Measurements from ENCODE around the gene PTPRE.

PTPRE gene

GRCh38 chr10:127921753-127922145, 14.8 kb downstream of the PTPRE start:
- H3K4me3 ChIP-seq (ENCODE audit: low read length, poor library complexity, severe bottlenecking): no peak overlapping the region
- H3K9me2 ChIP-seq (replicated peaks; ENCODE audit: low read depth, low read length): no peaks in the 10 kb centered on the region
- no peak overlapping the region for H3K9ac ChIP-seq (ENCODE audit: low read depth, low read length, poor library complexity, severe bottlenecking)
- H3K36me3 ChIP-seq (ENCODE audit: insufficient read depth, low read length): no peaks in the 10 kb centered on the region
- H3K4me1 ChIP-seq (ENCODE audit: insufficient read depth, low read length, poor library complexity, severe bottlenecking): peaks cover 38% of the 10 kb centered on the region
- H3K9me3 ChIP-seq (ENCODE audit: insufficient read depth, low read depth, low read length): no peaks in the 10 kb centered on the region
- H2AFZ ChIP-seq (ENCODE audit: low read length): no peak overlapping the region
- no peaks in the 10 kb centered on the region for H3F3A ChIP-seq (ENCODE audit: low read depth)
- no peaks in the 10 kb centered on the region for H3K79me2 ChIP-seq (ENCODE audit: insufficient read depth, low read length)
- no peaks in the 10 kb centered on the region for H4K20me1 ChIP-seq (ENCODE audit: insufficient read depth, low read length, poor library complexity, severe bottlenecking)
- H3K4me2 ChIP-seq (ENCODE audit: low read depth, low read length, poor library complexity, severe bottlenecking): no peak overlapping the region
- TF ChIP-seq EZH2phosphoT487 (IDR thresholded peaks at IDR 0.05; ENCODE audit: borderline replicate concordance) (no peak), CTCF (conservative IDR thresholded peaks at IDR 0.05; ENCODE audit: low read length) (no peak)
- H3K27me3 ChIP-seq (ENCODE audit: insufficient read depth, low read length, poor library complexity, severe bottlenecking): no peaks in the 10 kb centered on the region

- peaks cover 38% of the 10 kb centered on the region for H3K4me1 ChIP-seq (ENCODE audit: insufficient read depth, low read length, poor library complexity, severe bottlenecking)
- TF ChIP-seq EZH2phosphoT487 (IDR thresholded peaks at IDR 0.05; ENCODE audit: borderline replicate concordance) (no peak), CTCF (conservative IDR thresholded peaks at IDR 0.05; ENCODE audit: low read length) (no peak)
- no peaks in the 10 kb centered on the region for H3K79me2 ChIP-seq (ENCODE audit: insufficient read depth, low read length)
- no peak overlapping the region for H2AFZ ChIP-seq (ENCODE audit: low read length)
- H3K4me3 ChIP-seq (ENCODE audit: low read length, poor library complexity, severe bottlenecking): no peak overlapping the region
- no peaks in the 10 kb centered on the region for H4K20me1 ChIP-seq (ENCODE audit: insufficient read depth, low read length, poor library complexity, severe bottlenecking)
- H3K9me3 ChIP-seq (ENCODE audit: insufficient read depth, low read depth, low read length): no peaks in the 10 kb centered on the region
- H3F3A ChIP-seq (ENCODE audit: low read depth): no peaks in the 10 kb centered on the region
- no peak overlapping the region for H3K4me2 ChIP-seq (ENCODE audit: low read depth, low read length, poor library complexity, severe bottlenecking)
- no peak overlapping the region for H3K9ac ChIP-seq (ENCODE audit: low read depth, low read length, poor library complexity, severe bottlenecking)
- H3K27me3 ChIP-seq (ENCODE audit: insufficient read depth, low read length, poor library complexity, severe bottlenecking): no peaks in the 10 kb centered on the region
- no peaks in the 10 kb centered on the region for H3K36me3 ChIP-seq (ENCODE audit: insufficient read depth, low read length)
- H3K9me2 ChIP-seq (replicated peaks; ENCODE audit: low read depth, low read length): no peaks in the 10 kb centered on the region
Observed at GRCh38 chr10:127922206-127922605, 15.3 kb downstream of the PTPRE start.

- Histone ChIP-seq H4K20me1 (ENCODE audit: insufficient read depth, low read length, poor library complexity, severe bottlenecking) (no peaks in the 10 kb centered on the region), H3K4me1 (ENCODE audit: insufficient read depth, low read length, poor library complexity, severe bottlenecking) (peaks cover 38% of the 10 kb centered on the region), H3K4me3 (ENCODE audit: low read length, poor library complexity, severe bottlenecking) (no peak overlapping the region), H3K4me2 (ENCODE audit: low read depth, low read length, poor library complexity, severe bottlenecking) (no peak overlapping the region), H3K79me2 (ENCODE audit: insufficient read depth, low read length) (no peaks in the 10 kb centered on the region), H3K9ac (ENCODE audit: low read depth, low read length, poor library complexity, severe bottlenecking) (no peak overlapping the region), H3F3A (ENCODE audit: low read depth) (no peaks in the 10 kb centered on the region), H3K9me2 (replicated peaks; ENCODE audit: low read depth, low read length) (no peaks in the 10 kb centered on the region), H3K9me3 (ENCODE audit: insufficient read depth, low read depth, low read length) (no peaks in the 10 kb centered on the region), H3K36me3 (ENCODE audit: insufficient read depth, low read length) (no peaks in the 10 kb centered on the region), H2AFZ (ENCODE audit: low read length) (no peak overlapping the region), H3K27me3 (ENCODE audit: insufficient read depth, low read length, poor library complexity, severe bottlenecking) (no peaks in the 10 kb centered on the region)
- no peak for TF ChIP-seq EZH2phosphoT487 (IDR thresholded peaks at IDR 0.05; ENCODE audit: borderline replicate concordance)
- TF ChIP-seq CTCF (conservative IDR thresholded peaks at IDR 0.05; ENCODE audit: low read length): no peak
Observed at GRCh38 chr10:127922675-127923366, 15.9 kb downstream of the PTPRE start.

All from Loucy (cell line).